Astrocyte (in vitro differentiated cells and primary cell): ENCODE measurements around the gene RAD21L1. TPM values are rescaled to one million over a fixed set of nuclear protein-coding genes. Genes with fewer than 3 reads are reported as not detected.

Experiments
- DNase-seq: peaks from one replicate; pipeline ENCODE4 v3.0.0-alpha.2; 2010; ENCODE audit warnings: low read depth
- FAIRE-seq: peaks from 2 replicates; lab custom pipeline; 2011; peaks lifted over from hg19 to GRCh38; lab: Jason Lieb, UNC
- H2AFZ ChIP-seq: 2 replicates; pipeline ENCODE4 v1.6.0; 2012; ENCODE audit warnings: low read depth, low read length, inconsistent platforms
- H3K27ac ChIP-seq: 2 replicates; pipeline ENCODE4 v1.5.1; 2011; ENCODE audit warnings: low read depth, low read length, inconsistent platforms
- H3K27me3 ChIP-seq: 2 replicates; pipeline ENCODE4 v1.6.0; 2011; ENCODE audit warnings: low read length, inconsistent platforms; ENCODE audit not compliant: insufficient read depth
- H3K36me3 ChIP-seq: 2 replicates; pipeline ENCODE4 v1.5.1; 2011; ENCODE audit warnings: low read length, inconsistent platforms; ENCODE audit not compliant: insufficient read depth
- H3K4me1 ChIP-seq: 2 replicates; pipeline ENCODE4 v1.5.1; 2011; ENCODE audit warnings: low read length, inconsistent platforms; ENCODE audit not compliant: insufficient read depth
- H3K4me2 ChIP-seq: 2 replicates; pipeline ENCODE4 v1.6.0; 2012; ENCODE audit warnings: low read length, inconsistent platforms
- H3K4me3 ChIP-seq: 2 replicates; pipeline ENCODE4 v1.5.1; 2011; ENCODE audit warnings: low read depth, mild to moderate bottlenecking, low read length, inconsistent platforms; ENCODE audit not compliant: insufficient read depth
- H3K79me2 ChIP-seq: 2 replicates; pipeline ENCODE4 v1.6.0; 2012; ENCODE audit warnings: mild to moderate bottlenecking, low read length, inconsistent platforms; ENCODE audit not compliant: insufficient read depth
- H3K9ac ChIP-seq: 2 replicates; pipeline ENCODE4 v1.6.0; 2012; ENCODE audit warnings: mild to moderate bottlenecking, low read length, inconsistent platforms
- H3K9me3 ChIP-seq: 2 replicates; pipeline ENCODE4 v1.5.1; 2012; ENCODE audit warnings: low read depth, mild to moderate bottlenecking, low read length, inconsistent platforms; ENCODE audit not compliant: insufficient read depth
- H4K20me1 ChIP-seq: 2 replicates; pipeline ENCODE4 v1.6.0; 2012; ENCODE audit warnings: low read length, inconsistent platforms; ENCODE audit not compliant: insufficient read depth
- H3K27ac Mint-ChIP-seq: one replicate; pipeline ENCODE4 v1.8.0; 2021; ENCODE audit warnings: mild to moderate bottlenecking, mixed read lengths; ENCODE audit not compliant: unreplicated experiment
- H3K27me3 Mint-ChIP-seq: one replicate; pipeline ENCODE4 v1.8.0; 2021; ENCODE audit warnings: low read depth, mixed read lengths; ENCODE audit not compliant: unreplicated experiment
- H3K36me3 Mint-ChIP-seq: one replicate; pipeline ENCODE4 v1.8.0; 2021; ENCODE audit warnings: low read depth, mixed read lengths; ENCODE audit not compliant: unreplicated experiment
- H3K4me1 Mint-ChIP-seq: one replicate; pipeline ENCODE4 v1.8.0; 2021; ENCODE audit warnings: low read depth, mixed read lengths; ENCODE audit not compliant: unreplicated experiment
- H3K4me3 Mint-ChIP-seq: one replicate; pipeline ENCODE4 v1.8.0; 2021; ENCODE audit warnings: mild to moderate bottlenecking, moderate library complexity, mixed read lengths; ENCODE audit not compliant: unreplicated experiment
- H3K9me3 Mint-ChIP-seq: one replicate; pipeline ENCODE4 v1.8.0; 2021; ENCODE audit warnings: mild to moderate bottlenecking, mixed read lengths; ENCODE audit not compliant: unreplicated experiment
- CTCF ChIP-seq: IDR thresholded peaks from 2 replicates; pipeline ENCODE4 v1.5.1; 2011; ENCODE audit warnings: low read depth, mild to moderate bottlenecking, inconsistent platforms, low read length, moderate library complexity; ENCODE audit not compliant: insufficient read depth
- EZH2 ChIP-seq: IDR thresholded peaks from 2 replicates; pipeline ENCODE4 v1.6.1; 2012; ENCODE audit warnings: mild to moderate bottlenecking, low read length, inconsistent platforms; ENCODE audit not compliant: insufficient read depth
- total RNA-seq: library from RNA; stranded (reverse); gene quantifications from 2 replicates; pipeline ENCODE4 v1.2.1, GENCODE V29; 2021

Gene RAD21L1
- total RNA-seq, 1 donor from 2014 or later: not detected

- Mint-ChIP-seq H3K36me3 (peaks cover 21% of the 10 kb centered on the region), H3K4me3 (no peak overlapping the region), H3K9me3 (no peaks in the 10 kb centered on the region), H3K27ac (no peak overlapping the region), H3K27me3 (peaks cover 3% of the 10 kb centered on the region), H3K4me1 (peaks cover 6% of the 10 kb centered on the region)
- TF ChIP-seq EZH2 (no peak), CTCF (no peak)
- Histone ChIP-seq H3K9ac (no peak overlapping the region), H2AFZ (no peak overlapping the region), H3K36me3 (no peaks in the 10 kb centered on the region), H3K27me3 (no peaks in the 10 kb centered on the region), H3K4me3 (no peak overlapping the region), H3K27ac (no peak overlapping the region), H3K4me1 (peaks cover 8% of the 10 kb centered on the region), H3K79me2 (no peaks in the 10 kb centered on the region), H4K20me1 (peaks cover 7% of the 10 kb centered on the region), H3K4me2 (no peak overlapping the region), H3K9me3 (no peaks in the 10 kb centered on the region)
- FAIRE-seq (no peak), DNase-seq (no peak)
These were observed 72.3 kb downstream of the RAD21L1 start for GRCh38 chr20:1298166-1298565.

- peaks cover 6% of the 10 kb centered on the region for H3K4me1 Mint-ChIP-seq
- Histone ChIP-seq H3K9me3 (no peaks in the 10 kb centered on the region), H3K4me1 (peaks cover 8% of the 10 kb centered on the region), H3K4me3 (no peak overlapping the region), H3K4me2 (no peak overlapping the region), H3K79me2 (no peaks in the 10 kb centered on the region), H3K9ac (no peak overlapping the region), H3K27ac (no peak overlapping the region), H3K27me3 (no peaks in the 10 kb centered on the region), H2AFZ (no peak overlapping the region), H3K36me3 (no peaks in the 10 kb centered on the region), H4K20me1 (peaks cover 2% of the 10 kb centered on the region)
- H3K4me3 Mint-ChIP-seq: no peak overlapping the region
- FAIRE-seq (no peak), DNase-seq (no peak)
- H3K27me3 Mint-ChIP-seq: peaks cover 3% of the 10 kb centered on the region
- H3K9me3 Mint-ChIP-seq: no peaks in the 10 kb centered on the region
- TF ChIP-seq CTCF: no peak
- no peak for TF ChIP-seq EZH2
- no peak overlapping the region for H3K27ac Mint-ChIP-seq
- H3K36me3 Mint-ChIP-seq: peaks cover 21% of the 10 kb centered on the region
These were observed 73.2 kb downstream of the RAD21L1 start for GRCh38 chr20:1298888-1299511.

GRCh38 chr20:1299522-1299921 lies 73.7 kb downstream of the RAD21L1 start:
- no peaks in the 10 kb centered on the region for H3K9me3 ChIP-seq
- H3K4me3 ChIP-seq: no peak overlapping the region
- Mint-ChIP-seq H3K27ac (no peak overlapping the region), H3K9me3 (no peaks in the 10 kb centered on the region), H3K4me3 (no peak overlapping the region), H3K4me1 (peaks cover 6% of the 10 kb centered on the region), H3K27me3 (peaks cover 3% of the 10 kb centered on the region), H3K36me3 (peaks cover 21% of the 10 kb centered on the region)
- H3K4me2 ChIP-seq: no peak overlapping the region
- no peak overlapping the region for H3K9ac ChIP-seq
- H4K20me1 ChIP-seq: no peaks in the 10 kb centered on the region
- no peaks in the 10 kb centered on the region for H3K27me3 ChIP-seq
- no peak for TF ChIP-seq EZH2
- TF ChIP-seq CTCF: no peak
- DNase-seq: no peak
- H3K79me2 ChIP-seq: no peaks in the 10 kb centered on the region
- FAIRE-seq: no peak
- no peaks in the 10 kb centered on the region for H3K36me3 ChIP-seq
- H3K4me1 ChIP-seq: peaks cover 8% of the 10 kb centered on the region
- H2AFZ ChIP-seq: no peak overlapping the region
- no peak overlapping the region for H3K27ac ChIP-seq
